Stimulated activated CD8-positive, alpha-beta memory T cell treated with anti-CD3 and anti-CD28 coated beads, Interleukin-7, amount 100 ng/mL, for 48 hours (primary cell): ENCODE results near the gene ZNF75A.
A peak's percentile ranks its signal among the peaks of the same experiment; 100 is the strongest.

Experiments used
- DNase-seq, 2 donors: peaks; one replicate each; pipeline ENCODE4 v3.0.0-alpha.2; 2020; ENCODE audit warnings: low read depth in 1 of 2; ENCODE audit errors: extremely low read depth in 1 of 2

Gene ZNF75A

DNA sequence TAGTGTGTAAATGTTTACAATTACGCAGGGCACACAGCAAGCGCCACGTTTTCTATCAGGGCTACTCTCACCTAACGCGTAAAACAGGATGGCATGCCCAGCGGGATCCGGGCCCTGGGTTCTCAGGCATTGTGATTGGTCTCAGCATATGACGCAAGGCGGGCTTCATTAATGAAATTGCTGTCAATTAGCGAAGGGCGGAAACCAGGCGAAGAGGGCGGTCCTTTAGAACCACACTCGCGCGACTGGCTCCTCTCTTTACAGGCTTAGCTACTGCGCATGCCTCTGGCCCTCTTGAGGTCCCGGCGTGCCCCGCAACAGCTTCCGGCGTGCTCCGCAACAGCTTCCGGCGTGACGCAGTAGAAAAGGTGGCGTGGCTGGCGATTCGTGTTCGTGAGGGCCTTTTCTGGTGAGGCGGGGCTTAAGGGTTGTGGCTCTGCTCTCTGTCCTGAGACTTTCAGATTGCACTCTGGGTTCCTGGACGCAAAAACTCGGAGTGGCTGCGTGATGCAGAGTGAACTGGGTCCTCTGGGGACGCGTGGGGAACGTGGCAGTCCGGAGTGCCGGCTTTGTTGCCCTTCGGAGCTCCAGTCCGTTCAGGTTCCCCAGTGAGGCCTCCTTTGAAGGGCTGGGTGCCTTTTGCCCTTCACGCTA lies 59.6 kb downstream of the ZNF75A start:
- DNase-seq = peak; percentile 74 to 86
